Stimulated activated naive CD4-positive, alpha-beta T cell treated with Interleukin-2 at 50 U/mL for 16 hours (primary cell): ENCODE data around the gene IRF1.
"Not testable (repeated sequence)": the region's sequence is repeated elsewhere in the genome, so short reads cannot be mapped to it uniquely, and the experiment has no call there.

Experiments
- DNase-seq: peaks from one replicate; lab custom pipeline; 2025; lab: John Stamatoyannopoulos, UW

Gene IRF1

GRCh38 chr5:132490484-132491367 is at the start of gene IRF1:
IRF1 (minus strand) TSS chr5:132490773; CDS start chr5:132489478, 1,295 bp downstream.
- DNase-seq: peak; percentile 95

GRCh38 chr5:132540149-132540548 is 49.6 kb upstream of the IRF1 start:
- DNase-seq: no peak

- DNase-seq: no peak
These were observed 49.1 kb upstream of the IRF1 start for GRCh38 chr5:132539716-132540115.

- DNase-seq: no peak
These were observed 40.4 kb upstream of the IRF1 start for GRCh38 chr5:132530946-132531345.

GRCh38 chr5:132528866-132529634 is 38.5 kb upstream of the IRF1 start:
- DNase-seq: no peak

- no peak for DNase-seq
These were observed 37.4 kb upstream of the IRF1 start for GRCh38 chr5:132528021-132528420.

- no peak for DNase-seq
These were observed 36.5 kb upstream of the IRF1 start for GRCh38 chr5:132526974-132527564.

GRCh38 chr5:132526290-132526973 is 35.9 kb upstream of the IRF1 start:
- no peak for DNase-seq

- DNase-seq: no peak
These were observed 34.7 kb upstream of the IRF1 start for GRCh38 chr5:132525299-132525724.

- not testable (repeated sequence) for DNase-seq
These were observed 34.3 kb upstream of the IRF1 start for GRCh38 chr5:132524877-132525276.

GRCh38 chr5:132522067-132522466 is 31.5 kb upstream of the IRF1 start:
- DNase-seq: not testable (repeated sequence)

- not testable (repeated sequence) for DNase-seq
These were observed 23.2 kb upstream of the IRF1 start for GRCh38 chr5:132513618-132514336.

GRCh38 chr5:132510076-132510475 is 19.5 kb upstream of the IRF1 start:
- DNase-seq: no peak

GRCh38 chr5:132506094-132506692 is 15.6 kb upstream of the IRF1 start:
- no peak for DNase-seq

- no peak for DNase-seq
These were observed 15.1 kb upstream of the IRF1 start for GRCh38 chr5:132505641-132506040.

- no peak for DNase-seq
These were observed 14.2 kb upstream of the IRF1 start for GRCh38 chr5:132504746-132505145.

GRCh38 chr5:132503244-132503643 is 12.7 kb upstream of the IRF1 start:
- DNase-seq: no peak

- no peak for DNase-seq
These were observed 11.7 kb upstream of the IRF1 start for GRCh38 chr5:132501961-132502931.

GRCh38 chr5:132501629-132501956 is 11.0 kb upstream of the IRF1 start:
- DNase-seq: no peak
